GM18870 (cell line): Measurements from ENCODE around the gene XKR7.
"Not testable (repeated sequence)": the region's sequence is repeated elsewhere in the genome, so short reads cannot be mapped to it uniquely, and the experiment has no call there.

Experiments used
- ATAC-seq: cut with Tn5 transposase; IDR thresholded peaks from one replicate; pipeline ENCODE4 v1.9.1; 2021; ENCODE audit warnings: moderate library complexity; ENCODE audit not compliant: unreplicated experiment

XKR7 gene

GRCh38 chr20:31967830-31968249 lies at the start of gene XKR7:
XKR7 (plus strand) TSS chr20:31968151; CDS start chr20:31968176, 25 bp downstream.
- ATAC-seq, result no peak

GRCh38 chr20:31918466-31919105 lies 49.4 kb upstream of the XKR7 start:
- no peak for ATAC-seq

GRCh38 chr20:31919410-31920155 lies 48.4 kb upstream of the XKR7 start:
- ATAC-seq, result no peak

- ATAC-seq, result no peak
Observed at GRCh38 chr20:31920275-31920855, 47.6 kb upstream of the XKR7 start.

GRCh38 chr20:31921480-31921879 lies 46.5 kb upstream of the XKR7 start:
- not testable (repeated sequence) for ATAC-seq

- ATAC-seq, result no peak
Observed at GRCh38 chr20:31922181-31922580, 45.8 kb upstream of the XKR7 start.

- no peak for ATAC-seq
Observed at GRCh38 chr20:31922588-31922987, 45.4 kb upstream of the XKR7 start.

- no peak for ATAC-seq
Observed at GRCh38 chr20:31923388-31924331, 44.3 kb upstream of the XKR7 start.

GRCh38 chr20:31924561-31924960 lies 43.4 kb upstream of the XKR7 start:
- no peak for ATAC-seq

- no peak for ATAC-seq
Observed at GRCh38 chr20:31925631-31926030, 42.3 kb upstream of the XKR7 start.

GRCh38 chr20:31926493-31926892 lies 41.5 kb upstream of the XKR7 start:
- no peak for ATAC-seq

- no peak for ATAC-seq
Observed at GRCh38 chr20:31927627-31928159, 40.3 kb upstream of the XKR7 start.

GRCh38 chr20:31929631-31930030 lies 38.3 kb upstream of the XKR7 start:
- ATAC-seq, result not testable (repeated sequence)

GRCh38 chr20:31930779-31931178 lies 37.2 kb upstream of the XKR7 start:
- ATAC-seq, result no peak

GRCh38 chr20:31933698-31934097 lies 34.3 kb upstream of the XKR7 start:
- ATAC-seq, result no peak

- no peak for ATAC-seq
Observed at GRCh38 chr20:31934491-31934890, 33.5 kb upstream of the XKR7 start.

GRCh38 chr20:31934968-31935764 lies 32.8 kb upstream of the XKR7 start:
- ATAC-seq, result no peak

- ATAC-seq, result no peak
Observed at GRCh38 chr20:31936420-31936819, 31.5 kb upstream of the XKR7 start.

GRCh38 chr20:31937820-31938219 lies 30.1 kb upstream of the XKR7 start:
- no peak for ATAC-seq

GRCh38 chr20:31939661-31940060 lies 28.3 kb upstream of the XKR7 start:
- ATAC-seq, result no peak
